ENCODE data around the gene FAM219B. TPM values are rescaled to one million over a fixed set of nuclear protein-coding genes. Genes with fewer than 3 reads are reported as not detected.

The FAM219B gene
- total RNA-seq, 2 donors from 2014 or later = 44.7 to 54.2 TPM

GRCh38 chr15:74884428-74885223, 22.0 kb downstream of the FAM219B start:
- no peak overlapping the region for H3K9ac ChIP-seq (ENCODE audit: low read depth in 2 of 2, low read length in 2 of 2)
- no peak overlapping the region for H3K27ac ChIP-seq
- H3K27me3 ChIP-seq = no peaks in the 10 kb centered on the region
- no peak overlapping the region for H3K4me3 ChIP-seq
- no peaks in the 10 kb centered on the region for H3K4me1 ChIP-seq
- H3K9me3 ChIP-seq = no peaks in the 10 kb centered on the region
- intact Hi-C loops (cut with DNase I) = no loop called here
- no peak for TF ChIP-seq CTCF (IDR thresholded peaks at IDR 0.05)
- H3K36me3 ChIP-seq = no peaks in the 10 kb centered on the region
- no peak for DNase-seq

DNA sequence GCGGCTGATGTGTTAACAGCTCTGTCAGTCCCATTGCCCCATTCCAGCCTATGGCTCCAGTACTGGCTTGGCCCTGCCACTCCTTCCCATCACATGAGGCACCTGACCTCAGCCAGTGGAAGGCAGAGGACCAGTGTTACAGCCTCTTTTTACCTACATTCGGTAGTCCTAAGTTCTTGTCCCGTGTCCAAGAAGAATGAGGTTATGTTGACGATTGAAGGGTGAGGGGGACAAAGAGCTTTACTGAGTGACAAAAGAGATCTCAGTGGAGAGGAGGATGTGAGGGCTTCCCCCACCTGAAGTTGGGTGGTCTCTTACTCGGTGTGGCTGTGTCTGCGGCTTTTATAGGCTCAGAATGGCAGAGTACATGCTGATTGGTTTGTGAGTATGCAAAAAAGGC, 24.1 kb downstream of the FAM219B start:
- H3K9ac ChIP-seq (ENCODE audit: low read depth in 2 of 2, low read length in 2 of 2) = no peak overlapping the region
- no peak for DNase-seq
- H3K27ac ChIP-seq = no peak overlapping the region
- H3K4me3 ChIP-seq = no peak overlapping the region
- H3K36me3 ChIP-seq = no peaks in the 10 kb centered on the region
- H3K4me1 ChIP-seq = no peaks in the 10 kb centered on the region
- no peaks in the 10 kb centered on the region for H3K9me3 ChIP-seq
- intact Hi-C loops (cut with DNase I) = no loop called here
- H3K27me3 ChIP-seq = no peaks in the 10 kb centered on the region
- no peak for TF ChIP-seq CTCF (IDR thresholded peaks at IDR 0.05)

- DNase-seq = no peak
- H3K4me3 ChIP-seq = no peak overlapping the region
- H3K9me3 ChIP-seq = no peaks in the 10 kb centered on the region
- no peak overlapping the region for H3K27ac ChIP-seq
- no peaks in the 10 kb centered on the region for H3K27me3 ChIP-seq
- no peaks in the 10 kb centered on the region for H3K4me1 ChIP-seq
- TF ChIP-seq CTCF (IDR thresholded peaks at IDR 0.05) = no peak
- H3K36me3 ChIP-seq = no peaks in the 10 kb centered on the region
- H3K9ac ChIP-seq (ENCODE audit: low read depth in 2 of 2, low read length in 2 of 2) = no peak overlapping the region
- intact Hi-C loops (cut with DNase I) = no loop called here
These were observed 28.4 kb downstream of the FAM219B start for GRCh38 chr15:74878273-74878672.

GRCh38 chr15:74873756-74874424, 32.8 kb downstream of the FAM219B start:
- intact Hi-C loops (cut with DNase I) = no loop called here

More at GRCh38 chr15:74873756-74874424, 32.8 kb downstream of the FAM219B start:
- peak; percentile 47 for DNase-seq
- no peaks in the 10 kb centered on the region for H3K27me3 ChIP-seq
- no peak for TF ChIP-seq CTCF (IDR thresholded peaks at IDR 0.05)
- no peaks in the 10 kb centered on the region for H3K9me3 ChIP-seq
- peaks cover 24% of the 10 kb centered on the region for H3K4me1 ChIP-seq
- H3K9ac ChIP-seq (ENCODE audit: low read depth in 2 of 2, low read length in 2 of 2) = peak overlapping the region; percentile 64 to 90
- H3K4me3 ChIP-seq = peak overlapping the region; percentile 76
- H3K27ac ChIP-seq = peak overlapping the region; percentile 92
- no peaks in the 10 kb centered on the region for H3K36me3 ChIP-seq

Measured in colonic mucosa (tissue), 4 donors.